ENCODE measurements around the gene GRPEL2.
"Not testable (repeated sequence)": the region's sequence is repeated elsewhere in the genome, so short reads cannot be mapped to it uniquely, and the experiment has no call there.

The GRPEL2 gene

GRCh38 chr5:149394996-149395395 is 49.7 kb downstream of the GRPEL2 start:
- H3K27me3 ChIP-seq (ENCODE audit: control insufficient read depth, insufficient read depth, low read length); H3K9ac ChIP-seq (ENCODE audit: low read depth, low read length); H3K36me3 ChIP-seq (ENCODE audit: control insufficient read depth, insufficient read depth, low read length); H3K4me3 ChIP-seq (ENCODE audit: low read depth, low read length); H3K4me1 ChIP-seq (ENCODE audit: control insufficient read depth, insufficient read depth, low read length); H3K9me3 ChIP-seq (ENCODE audit: control insufficient read depth, insufficient read depth, low read length): not testable (repeated sequence)

DNA sequence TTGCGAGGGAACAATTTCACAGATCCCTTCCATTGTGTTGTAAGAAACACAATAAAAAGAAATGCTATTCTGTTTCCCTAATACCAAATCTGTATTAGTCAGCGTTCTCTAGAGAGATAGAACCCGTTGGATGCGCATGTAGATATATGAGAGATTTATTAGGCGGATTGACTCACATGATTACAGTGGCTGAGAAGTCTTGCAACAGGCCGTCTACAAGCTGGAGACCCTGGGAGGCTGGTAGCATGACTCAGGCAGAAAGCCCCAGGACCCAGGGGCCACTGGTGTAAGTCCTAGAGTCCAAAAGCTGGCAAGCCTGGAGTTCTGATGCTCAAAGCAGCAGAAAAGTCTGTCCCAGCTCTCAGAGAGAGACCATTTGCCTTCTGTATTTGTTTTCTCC is 52.2 kb downstream of the GRPEL2 start:
- no peak overlapping the region for H3K4me3 ChIP-seq (ENCODE audit: low read depth, low read length)
- no peaks in the 10 kb centered on the region for H3K27me3 ChIP-seq (ENCODE audit: control insufficient read depth, insufficient read depth, low read length)
- no peaks in the 10 kb centered on the region for H3K36me3 ChIP-seq (ENCODE audit: control insufficient read depth, insufficient read depth, low read length)
- H3K9ac ChIP-seq (ENCODE audit: low read depth, low read length), result no peak overlapping the region
- H3K4me1 ChIP-seq (ENCODE audit: control insufficient read depth, insufficient read depth, low read length), result no peaks in the 10 kb centered on the region
- no peaks in the 10 kb centered on the region for H3K9me3 ChIP-seq (ENCODE audit: control insufficient read depth, insufficient read depth, low read length)

GRCh38 chr5:149398747-149399266 is 53.5 kb downstream of the GRPEL2 start:
- not testable (repeated sequence) for H3K9me3 ChIP-seq (ENCODE audit: control insufficient read depth, insufficient read depth, low read length); H3K27me3 ChIP-seq (ENCODE audit: control insufficient read depth, insufficient read depth, low read length); H3K9ac ChIP-seq (ENCODE audit: low read depth, low read length); H3K36me3 ChIP-seq (ENCODE audit: control insufficient read depth, insufficient read depth, low read length); H3K4me3 ChIP-seq (ENCODE audit: low read depth, low read length); H3K4me1 ChIP-seq (ENCODE audit: control insufficient read depth, insufficient read depth, low read length)

GRCh38 chr5:149399775-149400174 is 54.5 kb downstream of the GRPEL2 start:
- no peak overlapping the region for H3K4me3 ChIP-seq (ENCODE audit: low read depth, low read length)
- H3K9me3 ChIP-seq (ENCODE audit: control insufficient read depth, insufficient read depth, low read length), result no peaks in the 10 kb centered on the region
- H3K4me1 ChIP-seq (ENCODE audit: control insufficient read depth, insufficient read depth, low read length), result no peaks in the 10 kb centered on the region
- H3K9ac ChIP-seq (ENCODE audit: low read depth, low read length), result no peak overlapping the region
- H3K27me3 ChIP-seq (ENCODE audit: control insufficient read depth, insufficient read depth, low read length), result no peaks in the 10 kb centered on the region
- no peaks in the 10 kb centered on the region for H3K36me3 ChIP-seq (ENCODE audit: control insufficient read depth, insufficient read depth, low read length)

- Histone ChIP-seq H3K9ac (ENCODE audit: low read depth, low read length) (no peak overlapping the region), H3K27me3 (ENCODE audit: control insufficient read depth, insufficient read depth, low read length) (no peaks in the 10 kb centered on the region)
Measured at GRCh38 chr5:149400304-149400703, 55.0 kb downstream of the GRPEL2 start.

DNA sequence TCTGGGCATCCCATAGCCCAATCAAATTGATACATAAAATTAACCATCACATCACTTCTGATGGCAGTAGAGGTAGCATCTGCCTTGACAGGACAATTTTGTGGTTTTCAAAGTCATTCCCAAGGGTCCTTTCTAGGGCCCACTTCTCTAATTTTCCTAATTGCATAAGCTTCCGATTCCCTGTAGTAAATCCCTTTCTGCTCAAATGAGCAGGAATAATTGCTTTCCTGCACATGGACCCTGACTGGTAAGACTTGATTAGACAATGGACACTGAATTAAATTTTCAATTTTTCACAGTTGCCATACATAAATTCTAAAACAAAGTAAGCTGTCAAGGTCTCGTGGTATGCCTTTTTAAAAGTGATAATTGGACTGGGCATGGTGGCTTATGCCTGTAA is 55.8 kb downstream of the GRPEL2 start:
- Histone ChIP-seq H3K36me3 (ENCODE audit: control insufficient read depth, insufficient read depth, low read length) (no peaks in the 10 kb centered on the region), H3K4me3 (ENCODE audit: low read depth, low read length) (no peak overlapping the region), H3K9ac (ENCODE audit: low read depth, low read length) (no peak overlapping the region), H3K27me3 (ENCODE audit: control insufficient read depth, insufficient read depth, low read length) (no peaks in the 10 kb centered on the region), H3K9me3 (ENCODE audit: control insufficient read depth, insufficient read depth, low read length) (no peaks in the 10 kb centered on the region), H3K4me1 (ENCODE audit: control insufficient read depth, insufficient read depth, low read length) (no peaks in the 10 kb centered on the region)

More at GRCh38 chr5:149400304-149400703, 55.0 kb downstream of the GRPEL2 start:
- no peaks in the 10 kb centered on the region for H3K9me3 ChIP-seq (ENCODE audit: control insufficient read depth, insufficient read depth, low read length)
- no peak overlapping the region for H3K4me3 ChIP-seq (ENCODE audit: low read depth, low read length)
- no peaks in the 10 kb centered on the region for H3K4me1 ChIP-seq (ENCODE audit: control insufficient read depth, insufficient read depth, low read length)
- no peaks in the 10 kb centered on the region for H3K36me3 ChIP-seq (ENCODE audit: control insufficient read depth, insufficient read depth, low read length)

DNA sequence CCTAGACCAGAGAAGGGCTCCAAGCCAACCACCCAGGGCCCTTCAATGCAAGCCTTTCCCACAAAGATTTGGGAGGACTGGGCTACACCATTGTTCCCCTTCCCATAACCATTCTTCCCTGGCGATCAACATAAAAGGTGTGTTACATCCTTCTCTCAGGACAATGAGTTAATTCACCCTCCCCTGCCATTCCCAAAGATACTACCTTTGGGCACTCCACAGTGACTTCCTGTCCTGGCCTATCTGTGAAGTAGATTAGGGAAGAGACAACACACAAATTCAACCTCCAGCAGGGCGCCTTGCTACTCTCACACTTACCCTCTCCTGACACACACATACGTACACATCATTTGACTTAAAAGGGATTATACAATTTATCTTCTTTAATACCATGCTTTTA is 57.0 kb downstream of the GRPEL2 start:
- Histone ChIP-seq H3K27me3 (ENCODE audit: control insufficient read depth, insufficient read depth, low read length) (no peaks in the 10 kb centered on the region), H3K9ac (ENCODE audit: low read depth, low read length) (no peak overlapping the region), H3K36me3 (ENCODE audit: control insufficient read depth, insufficient read depth, low read length) (no peaks in the 10 kb centered on the region), H3K9me3 (ENCODE audit: control insufficient read depth, insufficient read depth, low read length) (no peaks in the 10 kb centered on the region), H3K4me3 (ENCODE audit: low read depth, low read length) (no peak overlapping the region), H3K4me1 (ENCODE audit: control insufficient read depth, insufficient read depth, low read length) (peaks cover 3% of the 10 kb centered on the region)
